A204.1 (cell line): Measurements from ENCODE around the gene QRFPR.
"Not testable (repeated sequence)": the region's sequence is repeated elsewhere in the genome, so short reads cannot be mapped to it uniquely, and the experiment has no call there.

Experiments
- FAIRE-seq: peaks from 2 replicates; lab custom pipeline; 2012; peaks lifted over from hg19 to GRCh38; lab: Jason Lieb, UNC

The QRFPR gene

DNA sequence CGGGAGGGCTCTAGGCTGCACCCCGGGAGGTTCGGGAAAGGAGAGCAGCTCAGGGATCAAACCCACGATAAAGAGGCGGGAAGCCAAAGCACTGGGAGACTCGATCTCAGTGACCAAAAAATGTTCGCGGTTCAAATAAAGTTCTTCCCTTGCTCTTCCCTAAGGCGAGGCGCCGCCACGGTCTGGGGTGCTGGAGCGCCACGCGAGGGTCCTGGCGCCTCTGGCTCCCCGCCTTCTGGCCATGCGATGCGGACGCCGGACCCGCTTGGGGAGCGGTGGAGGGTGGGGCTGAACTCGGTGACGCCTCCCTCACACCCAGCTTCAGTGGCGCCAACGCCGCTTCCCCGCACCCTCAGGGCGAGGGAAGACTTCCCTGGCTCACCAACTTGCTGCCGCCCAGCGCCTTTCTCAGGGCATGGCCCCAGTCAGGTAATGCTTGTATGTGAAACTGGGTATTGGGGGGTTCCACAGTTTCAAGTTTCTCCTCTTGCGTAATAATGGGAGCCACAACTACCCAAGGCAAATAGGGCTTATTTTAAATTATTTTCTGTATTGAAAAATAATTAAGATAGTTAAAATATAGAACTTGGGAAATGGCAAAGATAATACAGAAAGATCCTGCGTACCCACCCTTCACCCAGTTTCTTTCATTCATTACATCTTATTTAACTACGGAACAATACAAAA is at the start of gene QRFPR:
Gene QRFPR, minus strand, starts transcription at position 243 of the 687 bp plus-strand sequence. CDS start 371 bp downstream, outside the sequence.
- no peak for FAIRE-seq

DNA sequence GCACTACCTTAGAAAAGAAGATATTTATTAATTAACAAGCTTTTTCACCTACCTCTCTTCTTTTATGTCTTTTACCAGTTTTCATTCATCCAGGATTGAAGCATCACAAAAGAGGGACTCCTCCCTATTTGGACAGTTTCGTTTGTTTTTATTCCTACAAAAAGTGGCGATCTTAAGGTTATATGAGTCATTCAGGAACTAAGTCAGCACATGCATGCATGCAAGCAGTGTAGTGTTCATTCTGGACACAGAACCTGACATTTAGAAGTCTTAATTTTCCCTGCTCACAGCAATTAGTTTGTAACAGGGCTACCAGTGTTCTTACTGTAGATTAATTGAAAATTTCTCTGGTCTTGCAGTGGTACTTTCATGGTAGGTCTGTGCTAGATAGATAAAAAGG is 47.9 kb upstream of the QRFPR start:
- FAIRE-seq, result no peak

DNA sequence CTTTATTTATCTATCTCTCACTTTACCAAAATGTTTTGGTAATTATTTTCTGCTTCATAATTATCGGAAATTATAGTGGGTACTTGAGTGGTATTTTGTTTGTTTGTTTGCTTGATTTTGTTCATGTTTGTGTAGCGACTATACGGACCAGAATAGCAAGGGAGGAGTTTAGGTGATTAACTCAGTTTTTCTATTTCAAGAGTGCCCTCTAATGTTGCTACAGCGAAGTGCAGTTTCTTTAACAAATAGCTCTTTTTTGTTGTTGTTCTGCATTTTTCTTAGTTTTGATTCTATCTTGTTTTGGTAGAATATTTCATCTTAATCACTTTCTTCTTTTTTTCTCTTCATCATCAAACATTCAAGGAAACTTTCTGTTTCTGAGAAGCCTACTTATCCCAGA is 40.8 kb upstream of the QRFPR start:
- no peak for FAIRE-seq

DNA sequence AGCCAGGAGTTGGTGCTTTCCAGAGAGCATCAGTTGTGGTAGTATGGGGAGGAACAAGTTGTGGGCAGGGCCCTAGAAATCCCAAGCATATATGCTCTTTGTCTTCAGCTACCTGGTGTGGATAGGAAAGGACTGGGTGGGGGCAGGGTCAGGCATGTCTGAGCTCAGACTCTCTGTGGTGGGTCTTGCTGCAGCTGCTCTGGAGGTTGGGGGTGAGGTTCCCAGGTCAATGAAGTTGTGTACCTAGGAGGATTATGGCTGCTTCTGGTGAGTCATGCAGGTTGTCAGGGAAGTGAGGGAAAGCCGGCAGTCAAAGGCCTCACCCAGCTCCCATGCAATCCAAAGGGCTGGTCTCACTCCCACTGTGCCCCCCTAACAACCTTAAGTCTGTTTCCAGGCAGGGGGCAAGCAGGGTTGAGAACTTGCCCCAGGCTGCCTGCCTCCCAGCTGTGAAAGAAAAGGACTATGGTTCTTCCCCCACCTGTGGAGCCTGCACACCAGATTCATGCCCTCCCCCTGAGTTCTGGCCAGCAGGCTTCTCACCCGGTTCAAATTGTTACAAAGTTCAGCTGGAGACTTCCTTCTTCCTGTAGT is 30.4 kb upstream of the QRFPR start:
- no peak for FAIRE-seq

DNA sequence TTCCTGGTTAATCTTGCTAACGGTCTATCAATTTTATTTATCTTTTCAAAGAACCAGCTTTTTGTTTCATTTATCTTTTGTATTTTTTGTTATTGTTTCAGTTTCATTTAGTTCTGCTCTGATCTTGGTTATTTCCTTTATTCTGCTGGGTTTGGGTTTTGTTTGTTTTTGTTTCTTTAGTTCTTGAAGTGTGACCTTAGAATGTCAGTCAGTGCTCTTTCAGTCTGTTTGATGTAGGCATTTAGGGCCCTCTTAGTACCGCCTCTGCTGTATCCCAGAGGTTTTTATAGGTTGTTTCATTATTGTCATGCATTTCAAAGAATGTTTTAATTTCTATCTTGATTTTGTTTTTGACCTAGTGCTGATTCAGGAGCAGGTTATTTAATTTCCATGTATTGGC is 27.7 kb upstream of the QRFPR start:
- not testable (repeated sequence) for FAIRE-seq

DNA sequence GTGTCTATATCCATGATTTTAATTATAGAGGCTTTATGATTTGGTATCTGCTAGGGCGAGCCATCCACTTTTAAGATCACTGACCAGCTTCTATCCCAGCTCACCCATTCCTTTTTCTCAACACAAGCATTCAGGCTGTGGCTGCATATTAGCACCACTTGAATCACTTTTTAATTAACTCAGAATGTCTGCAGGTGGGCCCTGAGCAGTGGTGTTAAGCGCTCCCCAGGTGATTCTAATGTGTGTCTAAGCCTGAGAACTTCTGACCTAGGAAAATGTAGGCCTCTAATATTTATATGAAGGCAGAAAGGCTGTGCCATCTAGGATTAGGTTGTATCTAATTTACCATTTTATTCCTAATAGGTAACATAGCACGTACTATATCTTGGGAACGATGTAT is 19.8 kb upstream of the QRFPR start:
- FAIRE-seq, result no peak

DNA sequence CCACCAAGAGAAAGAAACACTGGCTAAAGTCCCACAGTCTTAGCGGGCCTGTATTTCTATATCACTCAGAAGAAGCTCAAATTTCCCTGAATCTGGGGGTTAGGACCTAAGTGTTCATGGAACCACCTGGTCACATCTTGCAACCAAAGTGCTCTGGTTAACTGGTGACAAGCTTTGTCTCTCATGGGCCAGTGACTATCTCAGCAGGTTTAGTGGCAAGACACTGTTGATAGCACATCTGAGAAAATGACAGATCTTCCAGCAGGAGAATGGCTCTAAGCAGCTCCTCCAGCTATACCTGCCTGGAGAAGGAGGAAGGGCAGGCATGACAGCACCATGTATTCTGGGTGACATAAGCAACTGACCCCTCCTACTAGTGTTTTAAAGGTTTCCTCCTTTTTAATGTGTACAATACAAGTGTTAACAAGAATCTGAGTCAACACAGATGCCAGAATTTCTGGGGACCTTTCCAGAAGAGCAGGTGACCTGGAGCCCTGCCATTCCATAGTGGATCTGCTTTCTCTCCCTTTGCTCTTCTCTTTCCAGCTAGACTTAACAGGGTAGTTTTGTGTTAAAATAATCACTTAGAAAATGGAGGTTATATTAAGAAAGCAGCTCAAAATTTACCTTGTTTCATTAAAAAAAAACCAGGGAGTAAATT is 17.3 kb upstream of the QRFPR start:
- no peak for FAIRE-seq

DNA sequence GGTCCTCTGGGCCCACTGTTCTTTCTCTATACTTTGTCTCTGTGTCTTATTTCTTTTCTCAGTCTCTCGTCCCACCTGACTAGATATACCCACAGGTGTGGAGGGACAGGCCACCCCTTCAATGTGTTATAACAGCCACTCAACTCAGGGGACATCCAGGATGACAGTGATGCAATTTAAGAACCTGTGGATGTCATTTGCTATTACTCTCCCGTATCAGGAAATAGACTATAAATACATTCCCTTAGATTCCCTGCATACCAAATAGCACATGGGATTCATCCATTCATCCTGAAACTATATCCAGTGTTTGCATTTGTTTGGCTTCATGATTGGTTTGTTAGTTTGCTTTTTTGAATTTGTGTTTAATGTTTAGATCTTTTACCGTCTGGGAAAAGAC is 16.6 kb upstream of the QRFPR start:
- no peak for FAIRE-seq

DNA sequence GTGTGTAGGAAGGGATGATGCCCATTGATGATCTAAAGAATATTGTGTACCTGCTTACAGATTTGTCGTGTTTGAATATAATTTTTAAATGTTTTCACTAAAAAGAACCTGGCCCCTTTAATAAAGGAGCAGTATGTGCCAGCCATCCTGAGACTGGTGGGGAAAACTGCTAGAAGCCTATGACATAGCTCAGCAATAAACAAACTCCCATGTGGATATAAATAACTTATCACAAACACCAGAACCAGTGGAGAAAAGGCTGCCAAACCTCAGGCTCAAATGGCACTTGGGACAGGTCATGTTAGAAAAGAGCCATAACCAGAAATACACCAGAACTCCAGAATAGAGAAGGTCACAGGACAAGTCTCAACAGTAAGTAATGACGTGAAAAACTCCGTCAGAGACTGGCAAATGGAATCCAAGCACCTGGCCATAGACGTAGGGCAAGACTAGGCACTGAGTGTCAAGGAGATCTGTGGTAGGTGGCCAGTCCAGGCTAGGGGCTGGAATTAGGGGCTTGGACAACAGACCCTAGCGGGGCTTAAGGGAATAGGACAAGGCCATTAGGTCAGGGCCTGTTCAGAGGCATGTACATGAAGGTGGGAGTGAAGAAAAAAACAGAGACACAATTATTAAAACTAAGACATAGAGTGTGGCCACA is 11.7 kb upstream of the QRFPR start:
- no peak for FAIRE-seq

DNA sequence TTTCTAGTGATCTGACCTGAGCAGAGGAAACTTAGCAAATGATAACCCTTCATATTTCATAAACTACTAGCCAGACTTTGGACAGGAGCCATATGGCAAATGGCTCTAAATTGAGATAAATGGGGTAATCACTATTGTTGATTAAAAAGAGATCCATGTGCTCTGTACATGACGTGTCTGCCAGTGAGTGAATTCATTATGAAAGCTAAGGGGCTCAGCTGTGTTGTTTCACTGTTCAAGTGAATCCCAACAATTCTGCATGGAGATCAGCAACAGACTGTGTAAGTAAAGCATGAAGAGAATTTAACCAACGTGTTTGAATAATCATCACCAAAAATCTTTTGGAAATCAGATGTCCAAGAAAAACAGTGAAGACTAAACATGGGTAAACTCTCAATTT is 9.5 kb upstream of the QRFPR start:
- FAIRE-seq, result no peak

DNA sequence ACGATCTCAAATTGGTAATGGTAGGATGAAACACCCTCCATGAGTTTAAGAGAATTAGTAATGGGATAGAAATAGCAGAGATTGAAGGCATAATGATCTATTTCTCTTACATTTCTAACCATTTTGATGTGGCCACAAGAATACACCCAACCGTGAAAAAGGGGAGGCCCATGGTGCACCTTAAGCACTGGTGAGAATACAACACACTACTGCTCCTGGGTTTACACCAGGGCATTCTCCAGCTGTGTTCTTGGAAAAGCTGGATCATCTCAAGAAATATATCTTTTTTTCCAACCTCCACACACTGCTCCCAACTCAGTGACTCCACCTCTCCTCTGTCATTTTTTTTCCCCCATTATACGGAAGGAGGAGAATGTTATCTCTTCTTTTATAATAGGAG is 1.5 kb downstream of the QRFPR start:
- FAIRE-seq, result no peak

DNA sequence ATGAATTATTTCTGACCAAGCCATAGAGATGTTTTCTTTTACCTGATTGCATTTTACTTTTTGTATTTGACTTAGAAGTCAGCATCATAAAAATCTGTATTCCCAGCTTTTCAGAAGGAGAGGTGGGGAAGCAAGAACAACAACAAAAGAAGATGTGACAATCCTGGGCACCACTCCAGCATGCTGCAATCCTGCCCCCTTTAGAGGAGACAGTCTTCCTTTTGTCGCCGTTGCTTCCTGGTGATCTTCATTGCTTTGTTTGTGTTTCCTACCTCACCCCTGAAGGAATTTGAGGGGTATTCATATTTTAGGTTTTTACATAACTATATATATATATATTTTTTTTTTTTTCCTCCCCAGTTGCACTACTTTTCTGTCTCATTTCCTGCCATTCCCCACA is 3.7 kb downstream of the QRFPR start:
- no peak for FAIRE-seq

DNA sequence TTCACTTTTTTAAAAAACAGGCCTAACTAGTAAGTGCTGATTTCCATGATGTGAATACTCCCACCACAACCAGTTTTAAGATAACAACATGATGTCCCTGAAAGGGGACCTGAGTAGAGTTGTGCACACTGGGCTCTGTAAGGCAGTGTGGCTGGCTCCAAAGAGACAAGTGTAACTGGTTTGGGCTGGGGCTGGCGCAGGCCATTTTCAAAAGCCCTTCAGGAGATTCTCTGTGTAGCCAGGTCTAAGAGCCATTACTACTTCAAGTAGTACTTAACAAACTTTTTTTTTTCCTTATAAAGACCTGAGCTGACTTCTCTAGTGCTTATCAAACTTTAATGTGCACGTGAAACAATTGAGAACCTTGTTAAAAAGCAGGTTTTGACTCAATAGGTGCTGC is 4.3 kb downstream of the QRFPR start:
- FAIRE-seq, result no peak

DNA sequence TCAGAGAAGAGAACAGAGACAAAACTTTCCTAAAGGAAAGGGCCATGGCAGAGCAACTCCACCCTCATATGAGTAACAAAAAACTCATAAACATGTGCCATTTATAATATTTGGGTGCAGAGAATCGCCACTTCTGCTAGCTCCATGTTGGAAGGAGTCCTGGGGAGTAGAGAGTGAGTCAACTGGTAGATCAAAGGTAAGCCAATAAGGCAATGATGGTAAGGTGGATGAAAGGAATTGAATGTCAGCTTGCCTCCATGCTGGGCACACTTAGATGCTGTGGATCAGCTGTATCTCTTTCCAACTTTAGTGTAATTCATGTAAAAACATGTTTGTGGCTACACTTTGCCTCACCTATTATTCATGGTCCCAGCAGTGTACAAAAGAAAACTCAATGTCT is 4.7 kb downstream of the QRFPR start:
- FAIRE-seq, result no peak

DNA sequence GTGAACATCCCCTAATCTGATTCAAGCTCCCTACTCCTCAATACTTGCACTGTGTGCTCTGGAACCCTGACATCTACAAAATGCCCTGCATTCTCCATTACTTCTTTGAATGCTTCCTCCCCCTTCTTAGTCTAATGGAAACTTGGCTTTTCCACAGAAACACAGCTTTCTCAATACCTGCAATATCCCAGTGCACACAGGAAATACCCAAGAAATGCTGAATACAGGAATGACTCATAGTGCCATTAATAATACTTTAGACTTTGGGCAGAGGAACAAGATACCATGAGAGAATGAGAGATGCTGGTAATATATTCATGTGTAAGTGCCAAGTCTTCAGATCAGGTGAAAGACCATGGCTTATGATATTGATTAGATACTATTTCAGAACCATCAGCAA is 5.6 kb downstream of the QRFPR start:
- FAIRE-seq, result no peak

DNA sequence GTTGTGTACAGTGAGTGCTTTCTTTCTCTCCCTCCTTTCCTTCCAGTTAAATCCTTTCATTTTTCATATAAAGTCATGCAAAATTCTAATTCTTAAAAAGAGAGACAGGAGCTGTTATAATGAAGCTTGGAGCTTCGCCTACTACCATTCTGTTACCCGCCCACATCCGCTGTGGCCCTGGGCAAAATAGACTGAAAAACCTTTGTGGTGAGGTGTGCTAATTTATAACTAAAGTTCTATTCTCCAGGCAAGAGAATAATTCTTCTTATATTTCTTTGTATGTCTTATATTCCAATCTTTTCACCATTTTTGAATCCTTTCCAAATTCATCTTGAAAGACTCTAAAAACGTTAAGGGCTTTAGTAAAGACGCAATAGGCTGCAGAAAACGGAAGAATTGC is 7.0 kb downstream of the QRFPR start:
- no peak for FAIRE-seq

DNA sequence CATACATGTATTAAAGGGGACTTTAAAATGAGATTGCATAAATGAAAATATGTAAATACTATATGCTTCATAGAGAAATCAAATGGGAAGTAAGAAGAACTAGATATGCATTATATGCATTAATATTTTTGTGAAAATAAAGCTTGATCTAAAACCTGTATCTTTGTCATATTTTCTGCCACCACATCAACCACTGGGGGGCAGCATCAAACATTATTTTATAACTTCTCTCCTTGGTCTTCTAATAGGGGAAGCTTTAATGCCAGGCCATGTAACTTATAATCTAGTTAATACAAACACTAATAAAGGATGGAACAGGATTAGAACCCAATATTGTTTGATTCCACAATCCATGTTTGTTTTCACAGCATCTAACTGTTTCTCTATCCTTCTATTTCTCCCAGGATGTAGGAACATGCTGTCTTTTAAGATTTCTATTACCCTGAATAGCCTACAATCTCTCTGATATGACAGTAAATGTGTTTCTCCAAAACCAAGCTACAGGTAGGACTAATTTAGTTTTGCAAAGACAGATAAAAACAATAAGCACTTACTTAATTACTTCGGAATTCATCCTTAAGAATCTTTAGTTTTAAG is 10.0 kb downstream of the QRFPR start:
- peak; percentile 97 for FAIRE-seq

DNA sequence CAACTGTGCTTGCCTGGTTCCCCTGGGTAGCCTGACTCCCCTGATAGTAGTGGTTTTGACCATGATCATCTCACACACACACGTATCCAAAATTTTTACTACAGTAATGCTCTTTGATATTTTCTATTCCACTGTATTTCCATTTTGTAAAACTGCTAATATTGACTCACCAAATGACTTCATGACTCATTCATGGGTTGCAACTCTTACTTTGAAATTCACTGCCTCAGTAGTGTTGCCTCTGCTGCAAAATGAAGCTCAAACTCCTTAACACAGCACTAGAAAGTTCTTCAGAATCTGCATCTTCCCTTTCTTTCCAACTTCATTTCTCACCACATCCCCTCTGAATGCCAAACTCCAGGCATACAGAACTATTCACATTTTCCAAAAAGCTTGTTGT is 20.3 kb downstream of the QRFPR start:
- FAIRE-seq, result no peak

DNA sequence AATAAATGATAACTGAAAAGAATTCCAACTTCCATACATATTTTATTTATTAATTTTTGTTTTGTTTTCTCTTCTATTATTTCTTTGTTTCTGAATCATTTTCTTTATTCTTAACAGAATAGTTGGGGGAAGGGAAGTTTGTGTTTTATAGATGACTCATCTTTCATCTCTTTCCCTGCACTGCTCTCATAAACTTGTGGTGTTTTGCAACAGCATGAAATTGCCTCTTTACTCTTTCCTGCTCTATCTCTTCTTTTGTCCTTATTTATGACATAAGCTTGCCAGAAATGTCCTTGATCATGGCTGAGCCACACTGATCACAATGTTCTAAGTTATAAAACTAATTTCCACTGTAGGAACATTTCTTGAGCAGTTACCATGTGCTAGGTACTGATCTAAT is 22.3 kb downstream of the QRFPR start:
- no peak for FAIRE-seq

DNA sequence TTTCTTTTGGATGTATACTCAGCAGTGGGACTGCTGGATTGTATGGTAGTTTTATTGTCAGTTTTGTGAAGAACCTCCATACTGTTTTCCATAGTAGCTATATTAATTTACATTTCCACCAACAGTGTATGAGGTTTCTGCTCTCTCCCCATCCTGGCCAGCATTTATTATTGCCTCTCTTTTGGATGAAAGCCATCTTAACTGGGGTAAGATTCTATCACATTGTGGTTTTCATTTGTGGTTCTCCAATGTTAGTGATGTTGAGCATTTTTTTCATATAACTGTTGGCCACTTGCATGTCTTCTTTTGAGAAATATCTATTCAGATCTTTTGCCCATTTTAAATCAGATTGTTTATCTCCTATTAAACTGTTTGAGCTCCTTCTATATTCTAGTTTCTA is 27.6 kb downstream of the QRFPR start:
- FAIRE-seq, result no peak

DNA sequence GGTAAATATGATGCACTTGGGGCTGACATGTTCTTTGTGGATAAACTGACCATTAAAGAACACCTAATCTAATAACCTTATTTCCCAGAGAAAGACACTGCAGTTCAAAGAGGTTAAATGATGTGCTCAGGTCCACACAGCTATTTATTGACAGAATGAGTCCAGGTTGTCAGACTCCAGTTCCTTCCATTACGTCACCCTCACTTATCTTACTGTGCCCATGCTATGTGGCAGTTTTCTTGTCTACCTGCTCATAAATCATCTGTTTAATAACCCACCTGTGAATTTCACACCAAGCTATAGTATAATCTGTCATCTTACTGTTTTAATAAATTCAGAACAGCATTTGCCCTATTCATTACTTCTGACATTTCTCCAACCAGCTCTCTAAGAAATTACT is 36.7 kb downstream of the QRFPR start:
- no peak for FAIRE-seq

DNA sequence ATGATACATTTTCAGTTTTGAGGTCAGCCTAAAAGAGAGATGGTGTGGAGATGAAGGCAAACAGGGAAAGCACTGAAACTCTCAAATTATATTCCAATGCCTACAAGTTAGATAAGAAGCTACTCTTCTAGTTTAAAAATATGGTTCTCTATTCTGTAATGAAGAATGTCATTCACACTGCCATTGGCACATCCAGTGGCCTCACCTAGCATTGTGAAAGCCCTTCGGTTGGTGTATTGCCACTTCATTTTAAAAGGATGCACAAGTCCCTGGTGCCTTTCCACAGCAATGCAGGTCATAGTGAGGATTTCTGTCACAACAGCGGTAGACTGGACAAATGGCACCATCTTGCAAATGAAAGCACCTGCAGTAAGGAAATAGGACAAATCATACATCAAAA is 40.6 kb downstream of the QRFPR start:
- FAIRE-seq, result no peak

DNA sequence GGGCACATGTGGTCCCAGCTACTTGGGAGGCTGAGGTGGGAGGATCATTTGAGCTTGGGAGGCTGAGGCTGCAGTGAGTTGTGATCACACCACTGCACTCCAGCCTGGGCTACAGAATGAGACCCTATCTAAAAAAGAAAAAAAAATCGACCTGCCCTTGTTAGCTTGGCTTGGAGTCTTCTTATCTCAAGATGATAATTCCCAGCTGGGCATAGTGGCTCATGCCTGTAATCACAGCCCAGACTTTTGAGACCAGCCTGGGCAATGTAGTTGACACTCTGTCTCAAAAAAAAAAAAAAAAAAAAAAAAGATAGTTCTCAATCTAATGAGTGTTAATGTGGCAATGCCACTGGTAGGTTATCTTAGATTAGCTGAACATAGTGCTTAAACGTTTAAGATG is 41.0 kb downstream of the QRFPR start:
- FAIRE-seq, result no peak
